Glutamatergic neuron (in vitro differentiated cells): ENCODE data around the gene ZCCHC2. TPM values are rescaled to one million over a fixed set of nuclear protein-coding genes. Genes with fewer than 3 reads are reported as not detected.

Experiments used
- DNase-seq: peaks from one replicate; pipeline ENCODE4 v3.0.0; 2022
- H3K27ac Mint-ChIP-seq: one replicate; pipeline ENCODE4 v1.8.0; 2020; ENCODE audit warnings: mild to moderate bottlenecking, mixed read lengths, inconsistent platforms; ENCODE audit not compliant: unreplicated experiment
- H3K27me3 Mint-ChIP-seq: one replicate; pipeline ENCODE4 v1.8.0; 2020; ENCODE audit warnings: mild to moderate bottlenecking, moderate library complexity, mixed read lengths, inconsistent platforms; ENCODE audit not compliant: unreplicated experiment
- H3K36me3 Mint-ChIP-seq: one replicate; pipeline ENCODE4 v1.8.0; 2020; ENCODE audit warnings: mild to moderate bottlenecking, mixed read lengths, inconsistent platforms; ENCODE audit not compliant: unreplicated experiment
- H3K4me1 Mint-ChIP-seq: one replicate; pipeline ENCODE4 v1.8.0; 2020; ENCODE audit warnings: mild to moderate bottlenecking, low read depth, mixed read lengths, inconsistent platforms; ENCODE audit not compliant: unreplicated experiment
- H3K4me3 Mint-ChIP-seq: one replicate; pipeline ENCODE4 v1.8.0; 2020; ENCODE audit warnings: mild to moderate bottlenecking, mixed read lengths, inconsistent platforms; ENCODE audit not compliant: unreplicated experiment
- H3K9me3 Mint-ChIP-seq: one replicate; pipeline ENCODE4 v1.8.0; 2020; ENCODE audit warnings: mild to moderate bottlenecking, moderate library complexity, mixed read lengths, inconsistent platforms; ENCODE audit not compliant: unreplicated experiment
- CTCF ChIP-seq: fragments of 200-600 bp; sonication (generic); IDR thresholded peaks from one replicate; pipeline ENCODE4 v1.5.0; 2021; ENCODE audit not compliant: partially characterized antibody, unreplicated experiment
- total RNA-seq: library from RNA; stranded (reverse); fragmentation: NEBNext Ultra II Directional; extraction: Animal tissue kit (Norgen Biotek cat#: 25700); gene quantifications from one replicate; pipeline ENCODE4 v1.2.1, GENCODE V29; 2021; ENCODE audit not compliant: unreplicated experiment

ZCCHC2 gene
- total RNA-seq, 1 donor from 2014 or later = 9.9 TPM

GRCh38 chr18:62596145-62597005 lies 73.5 kb downstream of the ZCCHC2 start:
- H3K9me3 Mint-ChIP-seq = peaks cover 5% of the 10 kb centered on the region
- H3K27me3 Mint-ChIP-seq = peaks cover 8% of the 10 kb centered on the region

GRCh38 chr18:62601871-62602270 lies 79.0 kb downstream of the ZCCHC2 start:
- TF ChIP-seq CTCF = no peak
- Mint-ChIP-seq H3K4me1 (peaks cover 6% of the 10 kb centered on the region), H3K27ac (no peak overlapping the region), H3K9me3 (no peaks in the 10 kb centered on the region), H3K4me3 (no peak overlapping the region), H3K36me3 (peaks cover 11% of the 10 kb centered on the region), H3K27me3 (peaks cover 10% of the 10 kb centered on the region)
- DNase-seq = no peak

More at GRCh38 chr18:62596145-62597005, 73.5 kb downstream of the ZCCHC2 start:
- DNase-seq = peak; percentile 72
- Mint-ChIP-seq H3K4me1 (peaks cover 5% of the 10 kb centered on the region), H3K4me3 (peak overlapping the region; percentile 84), H3K36me3 (peaks cover 11% of the 10 kb centered on the region), H3K27ac (no peak overlapping the region)
- no peak for TF ChIP-seq CTCF

- no peak for TF ChIP-seq CTCF
- Mint-ChIP-seq H3K27ac (no peak overlapping the region), H3K4me3 (no peak overlapping the region), H3K36me3 (peaks cover 11% of the 10 kb centered on the region), H3K9me3 (no peaks in the 10 kb centered on the region), H3K27me3 (peaks cover 13% of the 10 kb centered on the region), H3K4me1 (peaks cover 3% of the 10 kb centered on the region)
- no peak for DNase-seq
These were observed 79.9 kb downstream of the ZCCHC2 start for GRCh38 chr18:62602706-62603105.

- H3K4me1 Mint-ChIP-seq = peaks cover 3% of the 10 kb centered on the region
- H3K4me3 Mint-ChIP-seq = no peak overlapping the region
- H3K27ac Mint-ChIP-seq = no peak overlapping the region
- no peak for TF ChIP-seq CTCF
- no peaks in the 10 kb centered on the region for H3K9me3 Mint-ChIP-seq
- DNase-seq = no peak
- peaks cover 13% of the 10 kb centered on the region for H3K27me3 Mint-ChIP-seq
- peaks cover 11% of the 10 kb centered on the region for H3K36me3 Mint-ChIP-seq
These were observed 80.4 kb downstream of the ZCCHC2 start for GRCh38 chr18:62603211-62603610.

GRCh38 chr18:62603979-62604378 lies 81.2 kb downstream of the ZCCHC2 start:
- H3K9me3 Mint-ChIP-seq = no peaks in the 10 kb centered on the region
- peak overlapping the region; percentile 44 for H3K27ac Mint-ChIP-seq
- peaks cover 13% of the 10 kb centered on the region for H3K27me3 Mint-ChIP-seq
- no peak for TF ChIP-seq CTCF
- peaks cover 3% of the 10 kb centered on the region for H3K4me1 Mint-ChIP-seq
- no peak for DNase-seq
- no peak overlapping the region for H3K4me3 Mint-ChIP-seq
- peaks cover 7% of the 10 kb centered on the region for H3K36me3 Mint-ChIP-seq
